GM19395 (cell line): ENCODE results near the gene NETO1.

Experiments used
- ATAC-seq: cut with Tn5 transposase; IDR thresholded peaks from one replicate; pipeline ENCODE4 v1.9.1; 2021; ENCODE audit warnings: mild to moderate bottlenecking, moderate library complexity; ENCODE audit not compliant: unreplicated experiment

Gene NETO1

DNA sequence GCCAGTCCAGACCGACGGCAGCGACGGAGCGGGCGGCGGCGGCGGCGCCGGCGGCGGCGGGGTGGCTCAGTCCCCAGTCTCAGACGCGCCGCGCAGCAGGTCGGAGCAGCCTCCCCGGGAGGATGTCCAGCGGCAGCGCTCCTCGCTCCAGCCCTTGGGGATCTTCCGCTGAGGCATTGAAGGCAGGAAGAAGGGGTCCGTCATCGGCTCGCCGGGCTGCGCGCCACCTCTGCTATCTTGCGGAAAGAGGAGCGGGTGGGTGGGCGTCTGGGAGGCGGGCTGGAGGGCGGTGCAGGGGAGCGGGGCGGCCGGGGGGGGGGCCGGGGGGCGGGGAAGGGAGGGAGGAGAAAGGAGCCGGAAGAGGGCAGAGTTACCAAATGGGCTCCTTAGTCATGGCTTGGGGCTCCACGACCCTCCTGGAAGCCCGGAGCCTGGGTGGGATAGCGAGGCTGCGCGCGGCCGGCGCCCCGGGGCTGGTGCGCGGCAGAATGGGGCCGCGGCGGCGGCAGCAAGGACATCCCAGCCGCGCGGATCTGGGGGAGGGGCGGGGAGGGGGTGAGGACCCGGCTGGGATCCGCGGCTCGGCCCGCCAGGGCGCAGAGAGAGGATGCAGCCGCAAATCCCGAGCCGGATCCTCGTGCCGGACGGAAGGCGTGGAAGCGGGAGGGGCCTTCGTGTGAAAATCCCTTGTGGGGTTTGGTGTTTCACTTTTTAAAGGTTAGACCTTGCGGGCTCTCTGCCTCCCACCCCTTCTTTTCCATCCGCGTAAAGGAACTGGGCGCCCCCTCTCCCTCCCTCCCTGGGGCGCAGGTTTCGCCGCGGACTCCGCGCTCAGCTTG, at the start of gene NETO1:
Gene NETO1, minus strand, starts transcription at position 242 of the 839 bp plus-strand sequence. CDS start 696 bp downstream, outside the sequence.
- ATAC-seq: no peak

GRCh38 chr18:72910045-72910444, 42.3 kb upstream of the NETO1 start:
- ATAC-seq: no peak

- no peak for ATAC-seq
These were observed 40.4 kb upstream of the NETO1 start for GRCh38 chr18:72908181-72908580.

- ATAC-seq: no peak
These were observed 35.2 kb upstream of the NETO1 start for GRCh38 chr18:72903033-72903432.

GRCh38 chr18:72899338-72899737, 31.6 kb upstream of the NETO1 start:
- no peak for ATAC-seq

DNA sequence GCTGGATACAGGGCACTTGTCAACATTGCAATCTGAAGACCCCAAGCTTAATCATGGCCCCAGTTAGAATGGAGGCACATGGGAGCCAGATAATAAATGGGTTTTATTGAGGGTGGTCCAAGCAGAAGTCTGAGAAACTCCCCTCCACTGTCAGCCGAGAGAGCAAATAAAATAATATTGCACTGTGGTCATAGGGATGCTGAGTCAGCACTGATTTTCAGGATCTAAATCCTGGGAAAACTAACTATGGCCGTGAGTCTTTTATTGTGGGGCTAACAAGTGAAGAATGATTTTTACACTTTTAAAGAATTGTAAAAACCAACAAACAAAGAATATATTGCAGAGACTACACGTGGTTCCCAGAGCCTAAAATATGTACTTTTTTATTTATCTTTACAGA, 31.1 kb upstream of the NETO1 start:
- ATAC-seq: no peak

DNA sequence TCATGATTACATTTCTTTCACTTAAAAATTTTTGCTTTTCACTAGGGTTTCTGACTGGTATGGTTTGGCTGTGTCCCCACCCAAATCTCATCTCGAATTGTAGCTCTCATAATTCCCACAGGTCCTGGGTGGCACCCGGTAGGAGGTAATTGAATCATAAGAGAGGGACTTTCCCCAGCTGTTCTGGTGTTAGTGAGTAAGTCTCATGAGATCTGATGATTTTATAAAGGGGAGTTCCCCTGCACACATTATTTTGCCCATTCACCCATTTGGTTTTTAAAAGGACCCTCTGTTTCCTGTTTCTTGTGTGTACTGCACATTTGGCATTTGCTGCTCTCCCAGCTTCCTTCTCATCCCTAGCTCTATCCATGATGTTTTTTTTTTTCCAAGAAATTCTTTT, 27.8 kb upstream of the NETO1 start:
- no peak for ATAC-seq

- ATAC-seq: no peak
These were observed 10.8 kb upstream of the NETO1 start for GRCh38 chr18:72878561-72878960.

DNA sequence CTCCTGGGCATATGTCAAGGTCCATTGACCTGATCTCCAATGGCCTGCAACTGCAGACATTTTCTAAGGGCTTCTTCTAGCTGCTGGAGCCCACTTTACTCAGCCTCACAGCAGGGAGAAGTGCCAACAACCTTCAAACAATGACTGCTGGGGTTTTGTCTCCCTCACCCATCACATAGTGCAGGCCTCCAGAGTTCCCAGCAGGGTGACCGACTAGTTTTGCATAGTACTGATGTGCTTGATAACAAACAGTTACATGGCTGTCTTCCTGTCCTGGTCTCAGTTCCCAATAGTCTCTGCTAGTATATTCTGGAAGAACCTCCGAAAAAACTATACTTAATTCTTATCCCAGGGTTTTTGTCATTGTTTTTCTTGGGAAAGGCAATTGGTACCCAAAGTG, 10.4 kb upstream of the NETO1 start:
- ATAC-seq: no peak

GRCh38 chr18:72871091-72871490, 3.3 kb upstream of the NETO1 start:
- ATAC-seq: no peak

- no peak for ATAC-seq
These were observed 1.7 kb upstream of the NETO1 start for GRCh38 chr18:72869226-72870185.

GRCh38 chr18:72868585-72869225, 918 bp upstream of the NETO1 start:
- ATAC-seq: no peak

DNA sequence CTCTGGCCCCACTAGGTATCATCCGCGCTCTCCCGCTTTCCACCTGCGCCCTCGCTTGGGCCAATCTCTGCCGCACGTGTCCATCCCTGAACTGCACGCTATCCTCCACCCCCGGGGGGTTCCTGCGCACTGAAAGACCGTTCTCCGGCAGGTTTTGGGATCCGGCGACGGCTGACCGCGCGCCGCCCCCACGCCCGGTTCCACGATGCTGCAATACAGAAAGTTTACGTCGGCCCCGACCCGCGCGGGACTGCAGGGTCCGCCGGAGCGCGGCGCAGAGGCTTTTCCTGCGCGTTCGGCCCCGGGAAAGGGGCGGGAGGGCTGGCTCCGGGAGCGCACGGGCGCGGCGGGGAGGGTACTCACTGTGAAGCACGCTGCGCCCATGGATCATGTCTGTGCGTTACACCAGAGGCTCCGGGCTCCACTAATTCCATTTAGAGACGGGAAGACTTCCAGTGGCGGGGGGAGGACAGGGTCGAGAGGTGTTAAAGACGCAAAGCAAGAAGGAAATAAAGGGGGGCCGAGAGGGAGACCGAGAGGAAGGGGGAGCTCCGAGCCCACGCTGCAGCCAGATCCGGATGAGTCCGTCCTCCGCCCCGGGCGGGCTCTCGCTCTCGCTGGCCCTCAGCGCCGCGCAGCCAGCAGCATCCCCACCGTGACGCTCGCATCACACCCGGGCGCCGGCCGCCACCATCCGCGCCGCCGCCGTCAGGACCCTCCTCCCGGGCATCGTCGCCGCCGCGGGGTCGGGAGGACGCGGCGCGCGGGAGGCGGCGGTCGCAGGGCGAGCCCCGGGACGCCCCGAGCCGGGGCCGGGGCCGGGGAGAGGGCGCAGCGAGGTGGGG, 664 bp downstream of the NETO1 start:
- ATAC-seq: no peak

DNA sequence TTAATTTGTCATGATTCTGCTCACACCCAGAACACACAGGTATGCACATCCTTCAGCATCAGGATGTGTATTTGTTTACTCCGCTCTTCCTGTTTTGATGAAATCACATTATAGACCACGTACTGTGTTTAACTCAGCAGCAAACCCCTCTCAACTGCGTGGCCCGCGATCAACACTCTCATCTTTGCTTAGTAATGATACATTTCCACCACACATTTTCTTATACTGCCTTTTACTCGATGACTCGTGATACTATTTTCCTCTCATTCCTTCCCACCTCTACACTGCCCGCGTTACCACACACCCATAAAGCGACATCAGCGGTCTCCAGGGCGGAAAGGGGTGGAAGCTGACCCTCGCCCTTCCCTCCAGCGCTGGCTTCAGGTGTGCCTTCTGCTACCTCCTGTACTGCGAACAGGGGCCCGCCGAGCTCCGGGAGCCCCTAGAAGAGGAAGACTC, 1.3 kb downstream of the NETO1 start:
- no peak for ATAC-seq

DNA sequence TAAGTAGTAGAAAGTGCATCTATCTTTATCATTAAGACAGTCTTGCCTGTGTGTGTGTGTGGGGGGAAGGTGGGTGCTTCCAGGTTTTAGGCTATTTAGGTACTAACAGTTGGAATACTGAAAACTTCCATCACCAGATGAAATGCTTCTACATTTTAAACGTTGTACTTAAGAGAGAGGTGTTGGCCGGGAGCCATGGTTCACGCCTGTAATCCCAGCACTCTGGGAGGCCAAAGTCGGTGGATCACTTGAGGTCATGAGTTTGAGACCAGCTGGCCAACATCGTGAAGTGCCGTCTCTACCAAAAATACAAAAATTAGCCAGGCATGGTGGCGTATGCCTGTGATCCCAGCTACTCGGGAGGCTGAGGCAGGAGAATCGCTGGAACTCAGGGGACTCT, 4.0 kb downstream of the NETO1 start:
- no peak for ATAC-seq

DNA sequence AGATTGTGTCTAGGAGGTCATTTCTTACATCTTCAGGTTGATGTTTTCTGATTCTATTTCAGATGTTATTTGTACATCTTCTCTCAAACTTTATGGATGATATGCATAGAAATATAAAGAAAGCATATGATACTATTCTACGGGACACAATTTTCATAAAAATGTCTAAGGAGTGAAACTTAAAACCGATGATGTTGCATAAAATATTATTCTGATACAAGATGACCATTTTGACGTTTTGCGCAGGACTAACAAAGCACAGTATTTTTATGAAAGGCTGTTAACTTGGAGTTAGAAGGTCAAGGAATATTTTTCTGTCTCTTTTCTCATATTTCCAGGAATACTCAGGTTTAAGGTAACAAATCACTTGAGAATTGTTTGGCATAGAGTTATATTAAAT, 8.7 kb downstream of the NETO1 start:
- ATAC-seq: no peak

DNA sequence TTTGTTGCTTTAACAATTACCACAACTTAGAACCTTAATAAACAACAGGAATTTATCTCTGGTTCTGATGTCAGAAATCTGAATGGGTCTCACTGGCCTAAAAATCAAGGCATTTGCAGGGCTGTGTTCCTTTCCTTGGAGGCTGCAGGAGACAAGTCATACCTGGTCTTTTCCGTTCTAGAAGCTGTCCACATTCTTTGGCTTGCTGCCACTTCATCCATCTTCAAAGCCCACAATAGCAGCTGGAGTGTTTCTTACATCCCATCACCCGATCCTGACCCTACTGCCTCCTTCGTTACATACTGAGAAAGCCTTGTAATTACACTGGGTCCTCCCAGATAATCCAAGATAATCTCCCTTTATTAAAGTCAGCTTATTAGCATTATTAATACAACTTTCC, 18.1 kb downstream of the NETO1 start:
- no peak for ATAC-seq

GRCh38 chr18:72848503-72849237, 19.1 kb downstream of the NETO1 start:
- no peak for ATAC-seq

- no peak for ATAC-seq
These were observed 20.0 kb downstream of the NETO1 start for GRCh38 chr18:72847771-72848170.
